Uterus (tissue), 2 donors: ENCODE measurements around the gene PTPRM.

ENCODE experiments used
- POLR2A ChIP-seq, 2 donors: fragments of 450-650 bp; IDR thresholded peaks; one replicate each; pipeline ENCODE4 v1.6.1; 2016; ENCODE audit warnings: antibody characterized with exemption in 2 of 2, mild to moderate bottlenecking in 1 of 2, moderate library complexity in 1 of 2
- TF ChIP-seq, protein P1 (sequence below), 4 experiments: fragments of 200-600 bp in 2 of 4; fragments of 450-650 bp in 2 of 4; sonication (generic) in 2 of 4; IDR thresholded peaks; one replicate each; pipeline ENCODE4 v1.5.1; 2016 to 2019; ENCODE audit warnings: antibody characterized with exemption in 4 of 4, mild to moderate bottlenecking in 2 of 4, moderate library complexity in 1 of 4

DNA sequence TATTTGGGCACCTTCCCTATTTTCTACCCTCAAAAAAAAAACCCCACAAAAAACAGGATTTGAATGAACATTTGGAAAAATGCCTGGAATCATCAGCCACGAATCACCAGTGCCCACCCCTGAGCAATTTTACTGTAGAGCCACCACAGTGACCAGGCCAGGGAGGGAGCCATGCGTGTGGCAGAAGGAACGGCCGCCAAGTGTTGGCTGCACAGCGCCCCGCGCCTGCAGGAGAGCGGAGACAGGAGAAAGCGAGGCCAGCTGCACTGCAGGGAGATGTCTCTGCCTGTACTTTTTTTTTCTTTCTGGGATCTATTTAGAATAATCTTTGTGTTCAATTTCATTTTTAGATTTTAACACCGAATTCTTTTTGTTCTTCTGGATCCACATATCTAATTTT lies 772.8 kb downstream of the PTPRM start:
- TF ChIP-seq, protein P1, sequence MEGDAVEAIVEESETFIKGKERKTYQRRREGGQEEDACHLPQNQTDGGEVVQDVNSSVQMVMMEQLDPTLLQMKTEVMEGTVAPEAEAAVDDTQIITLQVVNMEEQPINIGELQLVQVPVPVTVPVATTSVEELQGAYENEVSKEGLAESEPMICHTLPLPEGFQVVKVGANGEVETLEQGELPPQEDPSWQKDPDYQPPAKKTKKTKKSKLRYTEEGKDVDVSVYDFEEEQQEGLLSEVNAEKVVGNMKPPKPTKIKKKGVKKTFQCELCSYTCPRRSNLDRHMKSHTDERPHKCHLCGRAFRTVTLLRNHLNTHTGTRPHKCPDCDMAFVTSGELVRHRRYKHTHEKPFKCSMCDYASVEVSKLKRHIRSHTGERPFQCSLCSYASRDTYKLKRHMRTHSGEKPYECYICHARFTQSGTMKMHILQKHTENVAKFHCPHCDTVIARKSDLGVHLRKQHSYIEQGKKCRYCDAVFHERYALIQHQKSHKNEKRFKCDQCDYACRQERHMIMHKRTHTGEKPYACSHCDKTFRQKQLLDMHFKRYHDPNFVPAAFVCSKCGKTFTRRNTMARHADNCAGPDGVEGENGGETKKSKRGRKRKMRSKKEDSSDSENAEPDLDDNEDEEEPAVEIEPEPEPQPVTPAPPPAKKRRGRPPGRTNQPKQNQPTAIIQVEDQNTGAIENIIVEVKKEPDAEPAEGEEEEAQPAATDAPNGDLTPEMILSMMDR (IDR thresholded peaks at IDR 0.05): no peak
- no peak for TF ChIP-seq POLR2A (IDR thresholded peaks at IDR 0.05)
